ENCODE measurements around the gene ATXN7L3.

ATXN7L3 gene

DNA sequence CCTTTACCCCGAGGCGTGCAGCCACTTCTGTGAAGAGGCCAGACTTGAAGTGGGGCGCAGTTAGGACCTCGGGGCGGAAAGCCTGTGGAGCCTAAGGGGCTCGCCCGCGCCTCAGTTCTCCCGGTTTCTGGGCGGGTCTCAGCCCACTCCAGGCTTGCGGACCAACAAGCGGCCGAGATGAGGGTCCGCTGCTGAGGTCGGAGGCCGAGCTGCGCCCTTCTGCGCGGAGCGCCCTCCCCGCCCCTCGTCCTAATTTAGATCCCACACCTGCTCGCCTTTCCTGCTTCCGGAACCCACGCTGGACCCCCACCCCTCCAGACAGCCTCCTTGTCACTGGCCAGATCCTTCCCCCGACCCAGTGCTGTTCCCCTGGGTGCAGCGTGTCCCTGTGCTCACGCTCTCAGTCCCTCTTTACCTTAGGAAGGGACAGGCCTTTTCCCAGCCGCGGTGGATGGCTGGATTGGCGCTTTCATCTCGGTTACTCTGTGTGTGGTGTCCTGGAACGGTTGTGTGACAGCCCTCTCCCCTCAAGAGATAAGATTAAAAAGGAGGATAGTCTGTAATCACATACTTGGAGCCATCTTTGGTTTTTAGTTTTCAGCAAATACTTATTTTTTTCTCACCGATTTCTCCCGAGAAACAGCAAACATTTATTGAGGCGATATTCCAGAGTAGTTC, 933 bp upstream of the ATXN7L3 start:
- DNase-seq = no peak

DNA sequence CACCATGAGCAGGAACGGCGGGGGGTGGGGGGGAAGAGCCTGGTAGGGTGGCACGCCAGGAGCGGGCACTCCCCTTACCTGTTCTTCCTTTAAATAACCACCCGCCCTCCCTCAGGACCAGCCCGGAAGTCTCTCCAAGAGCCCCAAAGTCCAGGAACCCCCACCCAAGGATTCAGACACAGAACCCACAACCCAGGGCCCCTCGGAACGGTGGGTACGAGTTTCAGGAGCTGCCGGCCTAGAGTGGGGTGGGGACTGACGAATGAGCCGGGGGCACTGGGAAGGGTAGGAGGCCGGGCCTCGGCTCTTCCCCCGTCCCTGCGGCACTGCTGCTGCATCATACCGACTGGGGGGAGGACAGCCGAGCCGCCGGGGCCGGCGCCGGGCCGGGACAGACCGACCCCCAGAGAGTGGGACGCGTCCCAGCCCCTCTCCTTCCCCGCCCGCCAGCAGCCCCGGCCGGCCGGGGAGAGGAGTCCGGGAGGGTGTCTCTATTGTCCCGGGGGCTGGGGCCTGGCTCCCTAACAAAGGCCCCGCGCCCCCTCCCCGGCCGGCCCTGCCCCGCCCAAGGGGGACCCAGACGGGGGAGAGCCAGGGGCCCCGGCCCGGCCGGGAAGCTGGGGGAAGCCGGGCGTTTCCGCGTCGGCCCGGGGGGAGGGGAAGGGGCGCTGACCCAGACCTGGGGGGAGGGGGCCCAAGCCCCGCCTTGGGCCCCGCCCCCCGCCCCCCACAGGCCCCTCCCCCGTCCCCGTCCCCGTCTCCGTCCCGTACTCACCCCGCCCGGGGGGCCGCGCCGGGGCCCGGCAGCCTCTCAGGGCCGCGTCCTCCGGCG, 747 bp downstream of the ATXN7L3 start:
- peak; percentile 87 for DNase-seq

DNA sequence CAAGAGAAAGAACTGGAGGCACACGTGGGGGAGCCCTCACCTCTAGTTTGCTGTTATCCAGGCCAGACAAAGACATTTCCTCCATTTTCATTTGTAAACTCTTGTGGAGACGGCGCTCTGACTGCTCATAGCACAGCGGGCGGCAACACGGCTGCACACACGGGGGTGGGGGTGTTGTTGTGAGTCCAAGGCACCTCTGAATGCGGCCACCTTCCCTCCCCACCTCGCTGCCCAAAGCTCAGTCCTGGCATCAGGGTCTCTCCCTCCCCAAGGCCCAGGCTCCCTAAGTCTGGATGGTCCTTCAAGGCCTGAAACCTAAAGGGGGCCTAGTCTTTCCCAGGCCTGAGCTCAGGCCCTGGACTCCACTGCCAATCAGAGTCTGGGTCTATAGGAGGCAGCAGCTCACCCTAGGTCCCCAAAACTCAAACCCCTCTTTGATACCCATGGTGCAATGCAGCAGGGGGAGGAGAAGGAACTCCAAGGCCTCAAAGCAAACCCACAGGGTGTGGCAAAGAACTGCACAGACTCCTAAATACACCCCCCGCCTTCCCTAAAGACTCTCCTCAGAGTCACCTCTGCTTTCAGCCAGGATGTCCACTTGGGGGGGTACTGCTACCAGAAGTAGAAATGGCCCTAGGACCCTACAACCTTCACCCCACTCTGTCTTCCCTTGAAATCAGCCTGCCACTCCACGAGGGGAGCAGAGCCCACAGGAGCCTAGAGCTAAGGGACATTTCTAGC, 1.5 kb downstream of the ATXN7L3 start:
- DNase-seq = peak; percentile 60

DNA sequence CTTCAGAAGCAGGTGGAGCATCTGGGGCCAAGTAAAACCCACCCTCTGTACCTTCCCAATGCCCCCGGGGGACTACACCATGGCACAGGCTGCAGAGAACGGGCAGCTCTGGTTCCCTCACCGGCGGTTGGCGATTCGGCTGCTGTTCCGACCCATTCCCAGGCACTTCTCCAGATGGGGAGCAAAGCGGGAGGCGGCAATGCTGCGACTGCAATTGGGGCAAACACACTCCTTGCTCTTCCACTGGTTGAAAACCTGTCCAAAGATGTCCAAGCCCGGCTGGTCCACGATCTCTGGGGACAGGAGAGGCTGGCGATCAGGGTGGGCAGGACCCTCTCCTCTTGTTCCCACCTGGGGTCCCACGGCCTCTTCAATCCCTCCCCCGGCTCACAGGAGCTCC, 2.6 kb downstream of the ATXN7L3 start:
- DNase-seq = no peak

DNA sequence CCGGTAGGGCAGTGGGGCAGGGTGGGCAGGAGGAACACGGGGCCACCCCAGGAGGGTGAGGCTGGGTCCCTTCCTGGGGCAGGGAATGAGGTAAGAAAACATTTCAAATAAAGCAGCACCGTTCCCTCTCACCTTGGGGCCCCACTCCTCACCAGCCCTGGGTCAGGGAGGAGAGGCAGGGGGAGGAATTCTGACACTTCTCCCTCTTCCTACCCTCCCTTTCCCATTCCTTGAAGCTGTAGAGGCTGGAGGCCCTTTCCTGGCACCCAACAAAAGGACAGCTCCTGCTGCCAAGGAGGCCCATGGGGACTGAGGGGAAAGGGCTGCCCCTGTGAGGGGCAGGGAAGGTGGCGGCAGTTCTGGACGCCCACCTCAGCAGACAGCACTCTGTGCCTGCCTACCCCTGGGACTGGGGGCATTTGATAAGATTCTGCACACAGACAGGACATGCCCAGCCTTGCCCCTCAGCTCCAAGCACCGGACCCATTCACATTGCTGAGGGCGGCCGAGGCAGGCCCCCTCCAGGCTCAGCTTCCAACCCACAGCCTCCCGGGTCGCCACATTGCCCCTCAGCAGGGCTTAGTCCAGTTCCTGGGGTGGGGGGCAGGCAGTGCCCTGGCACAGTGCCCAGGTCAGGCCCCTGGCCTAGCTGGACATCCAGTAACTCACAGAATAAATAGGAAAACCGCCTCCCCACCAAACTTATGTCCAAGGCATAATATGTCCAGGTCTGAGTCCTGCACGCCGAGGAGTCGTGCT, 6.2 kb downstream of the ATXN7L3 start:
- no peak for DNase-seq

DNA sequence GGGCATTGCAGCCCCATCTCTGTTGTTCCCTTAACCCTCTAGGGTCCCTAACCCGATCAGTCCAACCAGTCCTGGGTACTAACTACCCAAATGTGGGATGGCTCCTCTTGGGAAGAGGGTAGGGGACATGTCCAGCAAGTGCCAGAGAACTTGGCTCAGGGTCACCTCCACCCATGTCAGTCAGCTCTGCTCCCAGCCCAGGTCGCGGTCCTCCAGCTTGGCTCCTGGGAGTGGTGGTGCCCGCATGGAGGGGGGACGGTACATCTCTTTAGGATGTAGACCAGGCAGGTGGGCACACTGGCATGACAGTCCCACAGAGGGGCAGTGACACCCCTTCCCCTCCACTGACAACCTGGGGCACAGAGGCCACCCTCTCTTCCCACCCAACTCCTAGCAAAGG, 6.9 kb downstream of the ATXN7L3 start:
- DNase-seq = no peak

DNA sequence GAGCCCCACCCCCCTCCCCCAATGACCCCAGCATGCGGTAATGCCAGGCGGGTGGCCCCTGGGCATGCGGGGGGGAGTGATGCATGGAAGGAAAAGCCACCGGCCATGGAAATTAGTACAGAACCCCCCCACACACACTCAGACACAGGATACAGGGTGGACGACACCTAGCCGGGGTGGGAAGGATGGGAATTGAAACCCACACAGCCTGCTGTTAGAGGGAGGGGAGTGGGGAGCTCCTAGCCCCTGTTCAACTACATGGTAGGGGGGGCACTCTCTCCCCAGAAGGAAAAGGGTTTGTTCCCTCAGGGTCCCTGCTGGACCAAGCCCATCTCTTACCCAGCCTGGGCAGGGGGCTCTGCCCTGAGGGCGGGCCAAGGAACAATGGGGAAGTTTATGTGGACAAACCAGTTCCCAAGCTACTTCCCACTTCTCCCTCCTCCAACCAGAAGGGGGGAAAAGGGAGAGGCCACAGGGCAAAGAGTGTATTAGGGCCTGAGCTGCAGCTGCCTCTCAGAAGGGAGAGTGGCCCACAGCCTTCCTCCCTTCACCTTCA, 7.7 kb downstream of the ATXN7L3 start:
- no peak for DNase-seq

DNA sequence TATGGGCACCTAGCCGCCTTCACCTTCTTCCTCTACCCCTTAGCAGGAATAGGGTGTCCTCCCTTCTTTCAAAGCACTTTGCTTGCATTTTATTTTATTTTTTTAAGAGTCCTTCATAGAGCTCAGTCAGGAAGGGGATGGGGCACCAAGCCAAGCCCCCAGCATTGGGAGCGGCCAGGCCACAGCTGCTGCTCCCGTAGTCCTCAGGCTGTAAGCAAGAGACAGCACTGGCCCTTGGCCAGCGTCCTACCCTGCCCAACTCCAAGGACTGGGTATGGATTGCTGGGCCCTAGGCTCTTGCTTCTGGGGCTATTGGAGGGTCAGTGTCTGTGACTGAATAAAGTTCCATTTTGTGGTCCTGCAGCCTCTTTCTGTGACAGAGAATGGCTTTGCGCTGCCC, 8.3 kb downstream of the ATXN7L3 start:
- DNase-seq = no peak

DNA sequence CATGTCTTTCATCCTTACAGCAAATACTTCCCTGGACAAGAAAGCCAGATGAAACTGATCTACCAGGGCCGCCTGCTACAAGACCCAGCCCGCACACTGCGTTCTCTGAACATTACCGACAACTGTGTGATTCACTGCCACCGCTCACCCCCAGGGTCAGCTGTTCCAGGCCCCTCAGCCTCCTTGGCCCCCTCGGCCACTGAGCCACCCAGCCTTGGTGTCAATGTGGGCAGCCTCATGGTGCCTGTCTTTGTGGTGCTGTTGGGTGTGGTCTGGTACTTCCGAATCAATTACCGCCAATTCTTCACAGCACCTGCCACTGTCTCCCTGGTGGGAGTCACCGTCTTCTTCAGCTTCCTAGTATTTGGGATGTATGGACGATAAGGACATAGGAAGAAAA, 9.2 kb downstream of the ATXN7L3 start:
- DNase-seq = no peak

DNA sequence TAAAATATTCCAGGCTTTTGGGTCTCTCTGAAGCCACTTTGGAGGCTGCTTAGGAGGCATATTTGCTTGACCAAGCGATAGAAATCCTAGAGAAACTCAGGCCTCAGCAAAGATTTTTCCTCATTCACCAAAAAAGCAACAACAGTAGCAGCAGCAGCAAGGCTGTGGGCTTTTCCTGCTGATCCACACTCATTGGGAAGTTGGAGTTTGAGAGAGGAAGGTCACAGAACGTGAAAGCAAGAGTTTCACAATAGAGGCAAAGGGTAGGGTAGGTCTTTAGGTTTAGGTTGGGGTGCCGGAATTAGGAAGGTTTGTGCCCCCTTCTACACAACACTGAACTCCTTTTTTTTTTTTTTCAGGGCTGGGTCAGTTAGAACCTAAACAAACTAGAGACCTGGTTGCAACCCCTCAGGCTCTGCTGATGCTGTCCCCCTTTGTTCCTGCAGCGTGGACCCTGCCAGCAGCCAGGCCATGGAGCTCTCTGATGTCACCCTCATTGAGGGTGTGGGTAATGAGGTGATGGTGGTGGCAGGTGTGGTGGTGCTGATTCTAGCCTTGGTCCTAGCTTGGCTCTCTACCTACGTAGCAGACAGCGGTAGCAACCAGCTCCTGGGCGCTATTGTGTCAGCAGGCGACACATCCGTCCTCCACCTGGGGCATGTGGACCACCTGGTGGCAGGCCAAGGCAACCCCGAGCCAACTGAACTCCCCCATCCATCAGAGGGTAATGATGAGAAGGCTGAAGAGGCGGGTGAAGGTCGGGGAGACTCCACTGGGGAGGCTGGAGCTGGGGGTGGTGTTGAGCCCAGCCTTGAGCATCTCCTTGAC, 10.9 kb downstream of the ATXN7L3 start:
- no peak for DNase-seq

DNA sequence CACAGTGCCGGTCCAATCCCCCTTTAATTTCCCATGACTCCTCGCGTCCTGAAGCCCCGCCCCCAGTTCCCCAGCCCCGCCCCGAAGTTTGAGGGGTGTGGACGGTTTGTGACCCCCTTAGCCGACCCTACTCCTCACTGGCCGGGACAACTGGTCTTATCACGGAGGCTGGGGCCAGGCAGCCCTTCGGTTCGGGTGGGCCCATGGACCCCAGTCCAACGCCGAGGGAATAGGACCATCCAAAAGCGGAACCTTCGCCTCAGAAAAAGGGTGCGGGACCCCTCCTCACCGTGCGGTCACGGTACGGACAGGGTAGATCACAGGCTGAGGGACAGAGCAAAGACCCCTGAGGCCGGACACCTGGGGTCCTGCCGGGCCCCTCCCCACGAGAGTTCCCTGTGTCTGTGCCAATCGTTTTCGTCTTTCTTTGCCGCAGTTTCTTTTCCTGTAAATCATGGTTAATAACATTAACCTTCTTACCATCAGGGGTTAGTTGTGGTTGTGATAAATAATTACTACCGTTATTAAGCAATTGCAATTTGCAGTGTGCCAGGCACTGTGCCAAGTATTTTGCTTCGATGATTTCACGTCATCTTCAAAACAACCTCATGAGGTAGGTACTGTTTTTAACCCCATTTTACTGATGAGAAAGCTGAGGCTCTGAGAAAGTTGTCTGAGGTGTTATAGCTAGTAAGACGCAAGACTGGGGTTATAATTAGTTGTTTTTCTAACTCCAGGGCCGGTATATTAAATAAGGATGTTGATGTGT, 12.4 kb downstream of the ATXN7L3 start:
- DNase-seq = no peak

DNA sequence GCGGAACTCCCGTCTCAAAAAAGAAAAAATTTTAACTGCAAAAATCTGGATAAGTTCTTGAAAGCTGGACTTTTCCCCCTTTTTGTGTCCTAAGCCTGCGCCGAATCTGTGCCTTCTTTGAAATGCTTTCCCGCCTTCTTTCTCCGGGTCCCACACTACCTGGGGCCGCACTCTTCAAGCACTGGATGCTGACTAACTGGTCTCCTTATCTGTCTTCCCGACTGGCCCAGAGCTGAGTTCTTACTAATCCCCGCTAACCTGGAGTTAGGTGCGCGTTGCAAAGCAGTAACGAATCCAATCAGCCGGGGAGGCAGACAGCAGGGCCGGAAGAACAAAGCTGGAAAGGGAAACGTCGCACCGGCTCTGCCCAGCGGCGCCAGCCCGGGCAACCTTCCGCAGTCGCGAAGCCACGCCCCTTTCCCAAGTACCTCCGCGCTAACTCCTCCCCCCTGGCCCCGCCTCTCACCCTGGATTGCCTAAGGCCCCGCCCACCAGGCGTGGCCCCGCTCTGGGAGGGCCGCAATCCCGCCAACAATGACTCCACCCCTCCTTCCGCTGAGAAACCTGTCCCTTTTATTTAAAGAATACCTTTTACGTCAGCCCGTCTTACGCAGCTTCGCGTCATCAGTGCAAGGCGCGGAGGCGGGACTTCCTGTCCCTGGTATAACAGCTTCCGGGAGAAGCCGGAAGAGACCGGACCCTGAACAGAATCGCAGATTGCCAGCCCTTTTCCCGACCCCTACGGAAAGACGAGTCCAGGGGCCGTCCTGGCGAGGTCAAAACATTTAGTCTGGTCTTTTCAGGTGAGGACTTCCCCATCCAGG, 13.2 kb downstream of the ATXN7L3 start, which contains the start of gene TMUB2:
TMUB2 (plus strand) TSS at position 666 of the 824 bp plus-strand sequence. CDS start 737 bp downstream, outside the sequence.
- peak; percentile 99 for DNase-seq

DNA sequence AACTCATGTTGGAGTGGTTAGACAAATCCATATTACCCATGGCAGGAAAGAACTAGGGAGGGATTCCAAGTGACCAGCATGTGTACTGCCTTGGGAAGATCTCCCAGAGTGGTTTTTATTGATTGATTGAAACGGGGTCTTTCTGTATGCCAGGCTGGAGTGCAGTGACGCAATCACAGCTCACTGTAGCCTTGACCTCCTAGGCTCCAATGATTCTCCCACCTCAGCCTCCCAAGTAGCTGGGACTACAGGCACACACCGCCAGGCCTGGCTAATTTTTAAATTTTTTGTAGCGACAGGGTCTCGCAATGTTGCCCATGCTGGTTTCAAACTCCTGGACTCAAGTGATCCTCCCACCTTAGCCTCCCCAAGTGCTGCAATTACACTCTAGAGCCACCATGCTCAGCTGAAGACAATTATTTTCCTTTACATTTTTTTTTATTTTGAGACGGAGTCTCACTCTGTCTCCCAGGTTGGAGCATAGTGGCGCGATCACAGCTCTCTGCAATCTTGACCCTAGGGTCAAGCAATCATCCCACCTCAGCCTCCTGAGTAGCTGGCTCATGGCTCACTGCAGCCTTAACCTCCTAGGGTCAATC, 15.4 kb downstream of the ATXN7L3 start:
- DNase-seq = no peak

DNA sequence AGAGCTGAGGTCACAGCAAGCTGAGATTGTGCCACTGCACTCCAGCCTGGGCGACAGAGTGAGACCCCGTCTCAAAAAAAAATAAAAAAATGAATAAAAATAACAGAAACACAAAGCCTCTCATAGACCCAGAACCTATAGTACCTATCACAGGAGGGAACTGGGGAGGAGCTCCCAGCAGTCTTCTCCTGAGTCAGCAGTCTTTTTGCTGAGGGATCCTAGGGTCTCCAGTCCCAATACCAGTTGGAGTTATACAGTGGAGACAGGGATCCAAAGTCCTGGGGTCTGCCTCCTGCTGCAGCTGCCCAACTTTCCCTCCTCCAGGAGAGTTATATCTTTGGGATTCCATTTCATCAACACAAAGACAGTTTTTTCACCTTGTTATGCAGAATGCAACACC, 16.7 kb downstream of the ATXN7L3 start:
- DNase-seq = no peak

DNA sequence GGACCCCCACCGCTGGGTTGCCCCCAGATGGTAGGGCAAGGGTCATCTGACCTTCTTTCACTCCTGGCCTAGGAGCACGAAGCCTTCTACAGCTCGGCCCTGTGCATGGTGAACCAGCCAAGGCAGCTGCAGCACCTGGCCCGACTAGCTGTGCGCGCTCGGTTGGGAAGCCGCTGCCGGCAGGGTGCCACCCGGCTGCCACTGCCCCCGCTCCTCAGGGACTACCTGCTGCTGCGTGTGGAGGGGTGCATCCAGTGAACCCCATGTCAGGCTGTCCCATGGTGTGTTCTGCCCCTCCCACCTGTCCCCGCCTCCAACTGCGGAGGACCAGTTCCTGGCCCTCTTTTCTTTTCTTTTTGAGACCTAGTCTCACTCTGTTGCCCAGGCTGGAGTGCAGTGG, 21.6 kb downstream of the ATXN7L3 start:
- no peak for DNase-seq

DNA sequence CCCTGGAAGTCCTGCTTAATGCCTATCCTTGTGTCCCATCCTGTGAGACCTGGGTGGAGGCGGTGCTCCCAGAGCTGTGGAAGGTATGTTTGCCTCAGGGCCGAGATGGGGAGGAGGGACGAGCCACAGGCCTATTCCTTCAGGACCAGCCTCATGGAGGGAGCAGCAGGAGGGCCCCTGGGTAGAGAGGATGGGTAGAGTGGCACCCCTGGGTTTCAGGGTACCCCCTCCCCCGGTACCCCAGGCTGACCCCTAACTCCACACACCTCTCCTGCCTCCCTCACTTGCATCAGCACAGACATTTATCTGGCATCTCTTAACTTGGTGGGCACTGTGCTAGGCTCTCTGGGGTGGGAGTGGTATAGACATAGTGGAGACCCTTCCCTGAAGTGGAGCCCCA, 22.0 kb downstream of the ATXN7L3 start:
- no peak for DNase-seq

DNA sequence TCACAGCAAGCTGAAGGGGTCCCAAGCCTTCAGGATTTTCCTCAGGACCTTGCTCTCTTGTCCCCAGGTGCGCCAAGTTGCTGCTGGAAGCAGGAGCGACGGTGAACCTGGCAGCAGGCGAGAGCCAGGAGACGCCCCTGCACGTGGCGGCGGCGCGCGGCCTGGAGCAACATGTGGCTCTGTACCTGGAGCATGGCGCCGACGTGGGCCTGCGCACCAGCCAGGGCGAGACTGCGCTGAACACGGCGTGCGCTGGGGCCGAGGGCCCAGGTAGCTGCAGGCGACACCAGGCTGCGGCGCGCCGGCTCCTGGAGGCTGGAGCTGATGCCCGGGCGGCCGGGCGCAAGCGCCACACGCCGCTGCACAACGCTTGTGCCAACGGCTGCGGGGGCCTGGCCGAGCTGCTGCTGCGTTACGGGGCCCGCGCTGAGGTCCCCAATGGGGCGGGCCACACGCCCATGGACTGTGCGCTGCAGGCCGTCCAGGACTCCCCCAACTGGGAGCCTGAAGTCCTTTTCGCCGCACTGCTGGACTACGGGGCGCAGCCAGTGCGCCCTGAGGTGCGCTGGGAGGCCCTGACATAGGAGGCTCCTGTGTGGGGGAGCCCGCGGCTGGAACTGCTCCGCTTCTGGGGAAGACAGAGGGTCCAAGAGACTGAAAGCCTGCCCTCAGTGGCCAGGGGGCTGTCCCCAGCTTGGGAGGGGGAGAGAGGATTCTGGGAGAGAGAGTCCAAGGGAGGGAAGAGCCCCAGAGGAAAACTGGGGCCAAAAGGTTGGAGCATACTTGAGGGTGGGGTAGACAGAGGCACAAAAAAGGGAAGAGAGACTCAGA, 22.8 kb downstream of the ATXN7L3 start:
- no peak for DNase-seq

DNA sequence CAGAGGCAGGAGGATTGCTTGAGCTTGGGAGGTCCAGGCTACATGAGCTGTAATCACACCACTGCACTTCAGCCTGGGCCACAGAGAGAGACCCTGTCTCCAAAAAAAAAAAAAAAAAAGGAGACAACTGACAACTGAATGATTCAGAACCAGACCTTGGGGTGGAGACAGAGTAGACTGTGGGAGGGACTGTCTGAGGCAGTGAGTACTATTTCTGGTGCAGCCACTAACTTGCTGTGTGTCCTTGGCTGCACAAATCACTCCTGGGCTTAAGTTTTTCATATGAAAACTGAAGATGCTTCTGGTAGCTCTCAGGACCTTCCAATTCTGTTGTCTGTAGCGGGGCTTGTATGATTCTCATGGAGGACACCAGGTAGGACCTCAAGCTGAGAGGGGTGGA, 23.4 kb downstream of the ATXN7L3 start:
- no peak for DNase-seq

DNA sequence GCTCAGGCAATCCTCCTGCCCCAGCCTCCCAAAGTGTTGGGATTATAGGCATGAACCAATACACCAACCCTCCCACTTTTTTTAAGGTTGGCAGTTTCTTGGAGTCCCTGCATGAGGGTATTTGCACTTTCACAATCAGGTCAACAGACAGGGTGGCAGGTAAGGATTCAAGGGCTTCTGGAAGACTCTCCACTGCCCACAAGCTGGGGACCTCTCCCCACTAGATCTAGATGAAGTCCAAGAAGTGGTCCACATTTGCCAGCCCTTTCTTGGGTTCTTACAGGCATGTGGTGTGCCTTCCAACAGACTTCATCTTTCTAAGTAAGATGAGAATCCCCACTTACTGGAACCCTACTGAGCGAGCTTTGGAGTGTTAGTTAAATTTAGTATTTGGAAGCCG, 25.3 kb downstream of the ATXN7L3 start:
- DNase-seq = no peak

Measured in left hindlimb (tissue), 1 donor.